GM18951 (cell line): Measurements from ENCODE around the gene ADSS1.
"Not testable (repeated sequence)": the region's sequence is repeated elsewhere in the genome, so short reads cannot be mapped to it uniquely, and the experiment has no call there.

ENCODE experiments used
- POLR2A ChIP-seq: IDR thresholded peaks from 4 replicates; pipeline ENCODE4 v1.6.1; 2011; ENCODE audit warnings: mild to moderate bottlenecking; ENCODE audit not compliant: insufficient read length, insufficient read depth; ENCODE audit errors: extremely low read depth
- in situ Hi-C: fragments of 300-500 bp; cut with MboI; formaldehyde crosslinking; loops from one replicate; pipeline ENCODE4 v1.12.0; 2022; ENCODE audit warnings: low sequenced_read_pairs, mixed read lengths, inconsistent platforms; ENCODE audit not compliant: unreplicated experiment

Gene ADSS1

GRCh38 chr14:104741108-104741802, 17.2 kb downstream of the ADSS1 start:
- TF ChIP-seq POLR2A, result no peak
- in situ Hi-C loops, result no loop called here

- TF ChIP-seq POLR2A, result no peak
- in situ Hi-C loops, result no loop called here
Measured at GRCh38 chr14:104741803-104742251, 17.8 kb downstream of the ADSS1 start.

GRCh38 chr14:104742586-104743455, 18.8 kb downstream of the ADSS1 start:
- in situ Hi-C loops, result no loop called here
- no peak for TF ChIP-seq POLR2A

- in situ Hi-C loops, result no loop called here
- TF ChIP-seq POLR2A, result no peak
Measured at GRCh38 chr14:104743461-104744380, 19.7 kb downstream of the ADSS1 start.

- in situ Hi-C loops, result no loop called here
- TF ChIP-seq POLR2A, result no peak
Measured at GRCh38 chr14:104744484-104744883, 20.5 kb downstream of the ADSS1 start.

- in situ Hi-C loops, result no loop called here
- no peak for TF ChIP-seq POLR2A
Measured at GRCh38 chr14:104745431-104745830, 21.4 kb downstream of the ADSS1 start.

- in situ Hi-C loops, result no loop called here
- TF ChIP-seq POLR2A, result no peak
Measured at GRCh38 chr14:104746071-104746545, 22.1 kb downstream of the ADSS1 start.

GRCh38 chr14:104746934-104747481, 23.0 kb downstream of the ADSS1 start:
- TF ChIP-seq POLR2A, result no peak
- in situ Hi-C loops, result no loop called here

- TF ChIP-seq POLR2A, result no peak
- in situ Hi-C loops, result no loop called here
Measured at GRCh38 chr14:104747876-104748275, 23.8 kb downstream of the ADSS1 start.

GRCh38 chr14:104749111-104749649, 25.2 kb downstream of the ADSS1 start:
- in situ Hi-C loops, result no loop called here
- TF ChIP-seq POLR2A, result no peak

- in situ Hi-C loops, result no loop called here
- TF ChIP-seq POLR2A, result no peak
Measured at GRCh38 chr14:104750056-104750752, 26.2 kb downstream of the ADSS1 start.

GRCh38 chr14:104750753-104751057, 26.7 kb downstream of the ADSS1 start:
- in situ Hi-C loops, result not testable (repeated sequence)
